Natural killer cell treated with Interleukin-12 subunit alpha and Interleukin-12 subunit beta and Interleukin-15 and Interleukin-18, amount 100 ng/mL, for 72 hours (primary cell): ENCODE measurements around the gene IL26. TPM values are rescaled to one million over a fixed set of nuclear protein-coding genes. Genes with fewer than 3 reads are reported as not detected.

Experiments
- ATAC-seq, 2 donors: fragments of 150-1000 bp; cut with Tn5 transposase in 1 of 2; sonication (Bioruptor Pico), chemical (Tn5 transposase) in 1 of 2; 2 replicates each; pipeline ENCODE4 v1.10.0; 2021
- DNase-seq: peaks from one replicate; pipeline ENCODE4 v3.0.0; 2022; ENCODE audit warnings: low spot score
- H3K27ac Mint-ChIP-seq, 2 donors: 1 replicate in 1 of 2; 2 replicates in 1 of 2; pipeline ENCODE4 v1.8.0; 2022; ENCODE audit warnings: mixed read lengths in 2 of 2, mild to moderate bottlenecking in 1 of 2, moderate library complexity in 1 of 2
- H3K27me3 Mint-ChIP-seq, 2 donors: 1 replicate in 1 of 2; 2 replicates in 1 of 2; pipeline ENCODE4 v1.8.0; 2022; ENCODE audit warnings: mixed read lengths in 2 of 2
- H3K36me3 Mint-ChIP-seq: one replicate; pipeline ENCODE4 v1.8.0; 2022; ENCODE audit warnings: mixed read lengths
- H3K4me1 Mint-ChIP-seq, 2 donors: 1 replicate in 1 of 2; 2 replicates in 1 of 2; pipeline ENCODE4 v1.8.0; 2022; ENCODE audit warnings: low read depth in 2 of 2, mixed read lengths in 2 of 2, mild to moderate bottlenecking in 1 of 2
- H3K4me3 Mint-ChIP-seq: one replicate; pipeline ENCODE4 v1.8.0; 2022; ENCODE audit warnings: mixed read lengths
- H3K9me3 Mint-ChIP-seq: 2 replicates; pipeline ENCODE4 v1.8.0; 2022; ENCODE audit warnings: mixed read lengths
- total RNA-seq, 2 donors: library from RNA; stranded (reverse); gene quantifications; one replicate each; pipeline ENCODE4 v1.2.3, GENCODE V29; 2022

Gene IL26
- total RNA-seq, 2 donors from 2014 or later, result 10.0 to 19.1 TPM

- peaks cover 3% of the 10 kb centered on the region for H3K9me3 Mint-ChIP-seq
- peaks cover 39% of the 10 kb centered on the region in 2 donors for H3K4me1 Mint-ChIP-seq
- H3K27me3 Mint-ChIP-seq, result peaks cover 0 to 6% of the 10 kb centered on the region in 2 donors
Measured at GRCh38 chr12:68207276-68207675, 18.3 kb downstream of the IL26 start.

GRCh38 chr12:68206446-68206845 lies 19.2 kb downstream of the IL26 start:
- peaks cover 0 to 2% of the 10 kb centered on the region in 2 donors for H3K27me3 Mint-ChIP-seq
- H3K36me3 Mint-ChIP-seq, result peaks cover 23% of the 10 kb centered on the region
- ATAC-seq (no peak), DNase-seq (no peak)
- no peaks in the 10 kb centered on the region for H3K9me3 Mint-ChIP-seq
- H3K4me1 Mint-ChIP-seq, result peaks cover 33 to 36% of the 10 kb centered on the region in 2 donors
- no peak overlapping the region for H3K4me3 Mint-ChIP-seq
- H3K27ac Mint-ChIP-seq, result peak overlapping the region; percentile 34 to 51

More at GRCh38 chr12:68207276-68207675, 18.3 kb downstream of the IL26 start:
- ATAC-seq (no peak), DNase-seq (no peak)
- peaks cover 31% of the 10 kb centered on the region for H3K36me3 Mint-ChIP-seq
- peak overlapping the region; percentile 34 to 51 for H3K27ac Mint-ChIP-seq
- no peak overlapping the region for H3K4me3 Mint-ChIP-seq

- peak overlapping the region; percentile 17 to 64 for H3K27ac Mint-ChIP-seq
- ATAC-seq, result peak in 1 of 2 donors; percentile 53
- no peaks in the 10 kb centered on the region for H3K9me3 Mint-ChIP-seq
- H3K36me3 Mint-ChIP-seq, result peaks cover 25% of the 10 kb centered on the region
- H3K4me3 Mint-ChIP-seq, result peak overlapping the region; percentile 58
- peaks cover 45 to 50% of the 10 kb centered on the region in 2 donors for H3K4me1 Mint-ChIP-seq
- H3K27me3 Mint-ChIP-seq, result no peaks in the 10 kb centered on the region
- no peak for DNase-seq
Measured at GRCh38 chr12:68203460-68203875, 22.1 kb downstream of the IL26 start.

- Mint-ChIP-seq H3K4me1 (peaks cover 37 to 51% of the 10 kb centered on the region in 2 donors), H3K27ac (peak overlapping the region; percentile 83 to 97), H3K36me3 (peaks cover 14% of the 10 kb centered on the region), H3K9me3 (no peaks in the 10 kb centered on the region), H3K4me3 (peak overlapping the region; percentile 48), H3K27me3 (no peaks in the 10 kb centered on the region)
- ATAC-seq (no peak), DNase-seq (no peak)
Measured at GRCh38 chr12:68200854-68201253, 24.8 kb downstream of the IL26 start.

GRCh38 chr12:68199127-68199526 lies 26.5 kb downstream of the IL26 start:
- Mint-ChIP-seq H3K27me3 (no peaks in the 10 kb centered on the region), H3K9me3 (no peaks in the 10 kb centered on the region), H3K4me3 (peak overlapping the region; percentile 61), H3K36me3 (peaks cover 25% of the 10 kb centered on the region), H3K4me1 (peaks cover 51 to 64% of the 10 kb centered on the region in 2 donors), H3K27ac (peak overlapping the region; percentile 83 to 97)
- no peak for ATAC-seq
- DNase-seq, result no peak

GRCh38 chr12:68198507-68199086 lies 27.0 kb downstream of the IL26 start:
- no peak for ATAC-seq

GRCh38 chr12:68190301-68190700 lies 35.3 kb downstream of the IL26 start:
- Mint-ChIP-seq H3K4me1 (peaks cover 75 to 84% of the 10 kb centered on the region in 2 donors), H3K27me3 (no peaks in the 10 kb centered on the region), H3K4me3 (peak overlapping the region; percentile 87), H3K9me3 (peaks cover 15% of the 10 kb centered on the region), H3K36me3 (peaks cover 49% of the 10 kb centered on the region), H3K27ac (peak overlapping the region; percentile 96 to 97)
- no peak for DNase-seq
- ATAC-seq, result peak in 1 of 2 donors; percentile 63

More at GRCh38 chr12:68198507-68199086, 27.0 kb downstream of the IL26 start:
- DNase-seq, result no peak
- Mint-ChIP-seq H3K9me3 (peaks cover 4% of the 10 kb centered on the region), H3K27ac (peak overlapping the region; percentile 83 to 97), H3K36me3 (peaks cover 30% of the 10 kb centered on the region), H3K4me3 (peak overlapping the region; percentile 61), H3K4me1 (peaks cover 56 to 68% of the 10 kb centered on the region in 2 donors), H3K27me3 (no peaks in the 10 kb centered on the region)

GRCh38 chr12:68189821-68190242 lies 35.8 kb downstream of the IL26 start:
- peak overlapping the region; percentile 87 for H3K4me3 Mint-ChIP-seq
- DNase-seq (peak; percentile 77), ATAC-seq (peak; percentile 83 to 87)
- peaks cover 73 to 84% of the 10 kb centered on the region in 2 donors for H3K4me1 Mint-ChIP-seq
- peaks cover 15% of the 10 kb centered on the region for H3K9me3 Mint-ChIP-seq
- H3K27ac Mint-ChIP-seq, result peak overlapping the region; percentile 96 to 97
- peaks cover 49% of the 10 kb centered on the region for H3K36me3 Mint-ChIP-seq
- no peaks in the 10 kb centered on the region for H3K27me3 Mint-ChIP-seq

- DNase-seq (peak; percentile 79), ATAC-seq (peak in 1 of 2 donors; percentile 51)
- Mint-ChIP-seq H3K4me3 (peak overlapping the region; percentile 80), H3K27me3 (no peaks in the 10 kb centered on the region), H3K27ac (peak overlapping the region; percentile 96 to 97), H3K4me1 (peaks cover 63 to 78% of the 10 kb centered on the region in 2 donors), H3K9me3 (peaks cover 6% of the 10 kb centered on the region), H3K36me3 (peaks cover 34% of the 10 kb centered on the region)
Measured at GRCh38 chr12:68185598-68185997, 40.0 kb downstream of the IL26 start.

GRCh38 chr12:68180792-68181744 lies 44.5 kb downstream of the IL26 start:
- Mint-ChIP-seq H3K4me3 (peak overlapping the region; percentile 79), H3K36me3 (peaks cover 30% of the 10 kb centered on the region), H3K4me1 (peaks cover 77 to 88% of the 10 kb centered on the region in 2 donors), H3K27me3 (no peaks in the 10 kb centered on the region), H3K27ac (peak overlapping the region; percentile 96 to 97), H3K9me3 (peaks cover 6% of the 10 kb centered on the region)
- peak; percentile 90 for DNase-seq
- ATAC-seq, result peak; percentile 91 to 92

GRCh38 chr12:68178774-68179439 lies 46.7 kb downstream of the IL26 start:
- DNase-seq, result no peak
- Mint-ChIP-seq H3K9me3 (peaks cover 6% of the 10 kb centered on the region), H3K27ac (peak overlapping the region; percentile 96 to 97), H3K4me3 (peak overlapping the region; percentile 90), H3K36me3 (peaks cover 25% of the 10 kb centered on the region), H3K27me3 (no peaks in the 10 kb centered on the region), H3K4me1 (peaks cover 77 to 90% of the 10 kb centered on the region in 2 donors)
- ATAC-seq, result no peak

GRCh38 chr12:68178184-68178583 lies 47.4 kb downstream of the IL26 start:
- Mint-ChIP-seq H3K27me3 (no peaks in the 10 kb centered on the region), H3K4me3 (peak overlapping the region; percentile 90), H3K36me3 (peaks cover 28% of the 10 kb centered on the region), H3K27ac (peak overlapping the region; percentile 96 to 97), H3K4me1 (peaks cover 79 to 90% of the 10 kb centered on the region in 2 donors), H3K9me3 (peaks cover 6% of the 10 kb centered on the region)
- ATAC-seq (peak in 1 of 2 donors; percentile 1), DNase-seq (no peak)

- DNase-seq (no peak), ATAC-seq (no peak)
- Mint-ChIP-seq H3K27ac (peak overlapping the region; percentile 96 to 97), H3K27me3 (no peaks in the 10 kb centered on the region), H3K9me3 (peaks cover 6% of the 10 kb centered on the region), H3K36me3 (peaks cover 28% of the 10 kb centered on the region), H3K4me3 (peak overlapping the region; percentile 90), H3K4me1 (peaks cover 74 to 84% of the 10 kb centered on the region in 2 donors)
Measured at GRCh38 chr12:68177562-68177961, 48.0 kb downstream of the IL26 start.
